HepG2 (cell line): ENCODE measurements around the gene TMC8. TPM values are rescaled to one million over a fixed set of nuclear protein-coding genes. Genes with fewer than 3 reads are reported as not detected.

Experiments used
- AGO1 ChIP-seq: fragments of 200-400 bp; formaldehyde crosslinking; IDR thresholded peaks from 2 replicates; pipeline ENCODE4 v1.6.1; 2017; ENCODE audit warnings: mild to moderate bottlenecking, low read depth, low read length, moderate library complexity; ENCODE audit not compliant: poor library complexity, severe bottlenecking
- CCDC6 ChIP-seq: sonication (generic); formaldehyde crosslinking; IDR thresholded peaks from 2 replicates; pipeline ENCODE4 v1.8.1; 2022; ENCODE audit warnings: mild to moderate bottlenecking, missing genetic modification reagents, moderate library complexity
- HOMEZ ChIP-seq: IDR thresholded peaks from 2 replicates; pipeline ENCODE4 v1.6.1; 2016; ENCODE audit warnings: low read depth
- JDP2 ChIP-seq: sonication (generic); formaldehyde crosslinking; IDR thresholded peaks from 2 replicates; pipeline ENCODE4 v1.8.1; 2022; ENCODE audit warnings: missing genetic modification reagents, borderline replicate concordance
- MIER2 ChIP-seq: IDR thresholded peaks from 2 replicates; pipeline ENCODE4 v1.6.1; 2016; ENCODE audit warnings: missing biosample characterization, missing genetic modification reagents
- MIXL1 ChIP-seq: IDR thresholded peaks from 2 replicates; pipeline ENCODE4 v1.6.1; 2016
- NFE2 ChIP-seq: sonication (generic); formaldehyde crosslinking; IDR thresholded peaks from 2 replicates; pipeline ENCODE4 v1.4.0; 2020; ENCODE audit warnings: missing genetic modification reagents
- PLSCR1 ChIP-seq: sonication (generic); formaldehyde crosslinking; IDR thresholded peaks from 2 replicates; pipeline ENCODE4 v1.5.0; 2020; ENCODE audit warnings: missing genetic modification reagents, mild to moderate bottlenecking, borderline replicate concordance
- RNF2 ChIP-seq: fragments of 450-650 bp; conservative IDR thresholded peaks from 2 replicates; pipeline ENCODE4 v1.6.1; 2016; ENCODE audit warnings: low read depth
- SMARCE1 ChIP-seq: fragments of 450-650 bp; IDR thresholded peaks from 2 replicates; pipeline ENCODE4 v1.6.1; 2017; ENCODE audit warnings: borderline replicate concordance
- TCF7 ChIP-seq: sonication (generic); IDR thresholded peaks from 2 replicates; pipeline ENCODE4 v1.6.1; 2016; ENCODE audit warnings: antibody characterized with exemption, low read depth
- ZBTB20 ChIP-seq: sonication (generic); formaldehyde crosslinking; IDR thresholded peaks from 2 replicates; pipeline ENCODE4 v1.8.1; 2023; ENCODE audit warnings: missing genetic modification reagents, low read depth, mild to moderate bottlenecking, borderline replicate concordance
- ZNF225 ChIP-seq: sonication (generic); formaldehyde crosslinking; IDR thresholded peaks from 2 replicates; pipeline ENCODE4 v1.4.0; 2020; ENCODE audit warnings: mild to moderate bottlenecking, missing genetic modification reagents
- ZNF382 ChIP-seq: sonication (generic); formaldehyde crosslinking; IDR thresholded peaks from 2 replicates; pipeline ENCODE4 v1.5.0; 2020; ENCODE audit warnings: missing genetic modification reagents, mild to moderate bottlenecking, borderline replicate concordance
- ZNF567 ChIP-seq: sonication (generic); formaldehyde crosslinking; IDR thresholded peaks from 2 replicates; pipeline ENCODE4 v1.8.1; 2023; ENCODE audit warnings: mild to moderate bottlenecking, missing genetic modification reagents, borderline replicate concordance
- ZNF703 ChIP-seq: sonication (generic); formaldehyde crosslinking; IDR thresholded peaks from 2 replicates; pipeline ENCODE4 v1.5.1; 2020; ENCODE audit warnings: missing genetic modification reagents, mild to moderate bottlenecking, moderate library complexity, borderline replicate concordance
- ZNF749 ChIP-seq: sonication (generic); formaldehyde crosslinking; IDR thresholded peaks from 2 replicates; pipeline ENCODE4 v1.8.0; 2022; ENCODE audit warnings: mild to moderate bottlenecking, missing genetic modification reagents, moderate library complexity, borderline replicate concordance
- ZNF800 ChIP-seq: sonication (generic); formaldehyde crosslinking; IDR thresholded peaks from 2 replicates; pipeline ENCODE4 v1.4.0; 2020; ENCODE audit warnings: missing genetic modification reagents
- ZNF816 ChIP-seq: sonication (generic); formaldehyde crosslinking; IDR thresholded peaks from 2 replicates; pipeline ENCODE4 v1.8.0; 2022; ENCODE audit warnings: missing genetic modification reagents, mild to moderate bottlenecking, borderline replicate concordance
- ZSCAN22 ChIP-seq: sonication (generic); formaldehyde crosslinking; IDR thresholded peaks from 2 replicates; pipeline ENCODE4 v1.4.0; 2020; ENCODE audit warnings: mild to moderate bottlenecking, missing genetic modification reagents
- polyA plus RNA-seq, 8 experiments: library from polyadenylated mRNA; depleted of rRNA in 3 of 8; stranded (reverse) in 7 of 8; unstranded in 1 of 8; fragments of >200 nt; fragmentation: Illumina TruSeq in 4 of 8; extraction: Trizol in 4 of 8; gene quantifications; 2 replicates each; pipeline versions ENCODE4 v1.2.1 to v1.2.3, GENCODE V29; 2011 to 2016; ENCODE audit warnings: low read depth in 4 of 8, missing spikeins in 1 of 8, mixed read lengths in 1 of 8; ENCODE audit not compliant: insufficient read depth in 1 of 8
- total RNA-seq, 5 experiments: library from RNA; depleted of rRNA; stranded (reverse); fragments of >200 nt; fragmentation: Illumina TruSeq; extraction: Trizol; gene quantifications; 2 replicates each; pipeline ENCODE4 v1.2.3, GENCODE V29; 2016; ENCODE audit warnings: low read depth in 1 of 5
- TF ChIP-seq, protein P1 (sequence below): sonication (generic); formaldehyde crosslinking; IDR thresholded peaks from 2 replicates; pipeline ENCODE4 v1.5.0; 2020; ENCODE audit warnings: missing genetic modification reagents
- TF ChIP-seq, protein P2 (sequence below): sonication (generic); formaldehyde crosslinking; IDR thresholded peaks from 2 replicates; pipeline ENCODE4 v1.5.1; 2020; ENCODE audit warnings: mild to moderate bottlenecking, missing genetic modification reagents, borderline replicate concordance

Gene TMC8
- total and polyA plus RNA-seq, 2 of the 13 experiments (the other 11 are each of a cell fraction or from before 2014, with no cell fraction given), result 0.53 to 7.8 TPM

DNA sequence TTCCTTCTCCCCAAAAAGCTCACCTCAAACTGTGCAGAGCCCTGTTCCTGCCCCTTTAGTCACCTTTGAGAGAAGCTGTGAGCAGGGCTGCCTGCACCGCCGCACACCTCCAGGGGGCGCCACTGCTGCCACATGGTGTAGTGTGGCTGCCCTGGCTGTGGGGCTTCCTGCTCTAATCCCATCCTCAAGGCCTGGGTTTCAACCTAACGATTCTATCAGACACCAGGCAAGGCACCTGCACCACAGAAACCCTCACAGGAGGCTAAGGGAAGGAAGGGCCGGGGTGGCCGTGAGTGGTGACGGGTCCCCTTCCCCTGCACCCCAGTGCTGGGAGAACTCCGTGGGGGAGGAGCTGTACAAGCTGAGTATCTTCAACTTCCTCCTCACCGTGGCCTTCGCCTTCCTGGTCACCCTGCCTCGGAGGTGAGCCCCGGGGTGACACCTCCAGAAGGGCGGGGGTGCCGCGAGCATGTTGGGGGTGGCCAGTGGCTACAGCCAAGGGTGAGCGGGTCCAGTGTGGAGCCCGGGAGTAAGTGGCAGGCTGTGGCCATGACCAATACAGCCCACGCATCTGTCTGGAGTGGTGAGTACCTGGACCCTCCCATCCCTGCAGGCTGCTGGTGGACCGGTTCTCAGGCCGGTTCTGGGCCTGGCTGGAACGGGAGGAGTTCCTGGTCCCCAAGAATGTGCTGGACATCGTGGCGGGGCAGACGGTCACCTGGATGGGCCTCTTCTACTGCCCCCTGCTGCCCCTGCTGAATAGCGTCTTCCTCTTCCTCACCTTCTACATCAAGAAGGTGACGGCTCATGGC lies 7.0 kb downstream of the TMC8 start (continued):
- TF ChIP-seq PLSCR1 (CRISPR knock-in tag), result no peak
- no peak for TF ChIP-seq AGO1
- TF ChIP-seq, protein P1, sequence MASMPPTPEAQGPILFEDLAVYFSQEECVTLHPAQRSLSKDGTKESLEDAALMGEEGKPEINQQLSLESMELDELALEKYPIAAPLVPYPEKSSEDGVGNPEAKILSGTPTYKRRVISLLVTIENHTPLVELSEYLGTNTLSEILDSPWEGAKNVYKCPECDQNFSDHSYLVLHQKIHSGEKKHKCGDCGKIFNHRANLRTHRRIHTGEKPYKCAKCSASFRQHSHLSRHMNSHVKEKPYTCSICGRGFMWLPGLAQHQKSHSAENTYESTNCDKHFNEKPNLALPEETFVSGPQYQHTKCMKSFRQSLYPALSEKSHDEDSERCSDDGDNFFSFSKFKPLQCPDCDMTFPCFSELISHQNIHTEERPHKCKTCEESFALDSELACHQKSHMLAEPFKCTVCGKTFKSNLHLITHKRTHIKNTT (CRISPR knock-in tag), result no peak
- 0 out of 2 replicates have a peak, but pooled peaks have one; percentile 8 for TF ChIP-seq HOMEZ (CRISPR knock-in tag)
- TF ChIP-seq ZSCAN22 (CRISPR knock-in tag), result no peak
- TF ChIP-seq MIXL1 (CRISPR knock-in tag), result no peak
- TF ChIP-seq ZNF816 (CRISPR knock-in tag), result peak; percentile 84; the same call in 1 of the 2 replicates
- no peak for TF ChIP-seq ZBTB20 (CRISPR knock-in tag)
- no peak for TF ChIP-seq TCF7
- TF ChIP-seq CCDC6, result no peak
- no peak for TF ChIP-seq JDP2
- no peak for TF ChIP-seq RNF2
- TF ChIP-seq ZNF567 (CRISPR knock-in tag), result no peak
- TF ChIP-seq MIER2, result no peak
- TF ChIP-seq ZNF225 (CRISPR knock-in tag), result peak; percentile 30; the same call in 1 of the 2 replicates
- no peak for TF ChIP-seq ZNF800 (CRISPR knock-in tag)
- no peak for TF ChIP-seq SMARCE1
- no peak for TF ChIP-seq ZNF749
- TF ChIP-seq ZNF703, result no peak
- TF ChIP-seq NFE2 (CRISPR knock-in tag), result no peak
- TF ChIP-seq, protein P2, sequence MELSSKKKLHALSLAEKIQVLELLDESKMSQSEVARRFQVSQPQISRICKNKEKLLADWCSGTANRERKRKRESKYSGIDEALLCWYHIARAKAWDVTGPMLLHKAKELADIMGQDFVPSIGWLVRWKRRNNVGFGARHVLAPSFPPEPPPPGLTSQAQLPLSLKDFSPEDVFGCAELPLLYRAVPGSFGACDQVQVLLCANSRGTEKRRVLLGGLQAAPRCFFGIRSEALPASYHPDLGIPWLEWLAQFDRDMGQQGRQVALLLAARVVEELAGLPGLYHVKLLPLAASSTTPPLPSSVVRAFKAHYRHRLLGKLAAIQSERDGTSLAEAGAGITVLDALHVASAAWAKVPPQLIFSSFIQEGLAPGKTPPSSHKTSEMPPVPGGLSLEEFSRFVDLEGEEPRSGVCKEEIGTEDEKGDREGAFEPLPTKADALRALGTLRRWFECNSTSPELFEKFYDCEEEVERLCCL (CRISPR knock-in tag), result no peak
- TF ChIP-seq ZNF382 (CRISPR knock-in tag), result no peak
